Trophoblast cell (in vitro differentiated cells and primary cell): ENCODE results near the gene CACNA2D4.

ENCODE experiments used
- DNase-seq, 2 donors: peaks; one replicate each; pipeline ENCODE4 v3.0.0-alpha.2; 2016
- H2AFZ ChIP-seq: 2 replicates; pipeline ENCODE4 v1.6.1; 2013; ENCODE audit warnings: low read length, moderate library complexity, mild to moderate bottlenecking; ENCODE audit not compliant: insufficient read depth, poor library complexity
- H2AK5ac ChIP-seq: 2 replicates; pipeline ENCODE4 v1.6.1; 2013; ENCODE audit warnings: mild to moderate bottlenecking, low read length
- H2BK120ac ChIP-seq: 2 replicates; pipeline ENCODE4 v1.6.1; 2013; ENCODE audit warnings: low read length, mild to moderate bottlenecking, moderate library complexity; ENCODE audit not compliant: insufficient read depth, poor library complexity
- H2BK12ac ChIP-seq: 2 replicates; pipeline ENCODE4 v1.6.1; 2013; ENCODE audit warnings: mild to moderate bottlenecking, low read length, moderate library complexity
- H2BK5ac ChIP-seq: 2 replicates; pipeline ENCODE4 v1.6.1; 2013; ENCODE audit warnings: low read length, low read depth, moderate library complexity, mild to moderate bottlenecking; ENCODE audit not compliant: poor library complexity
- H3K14ac ChIP-seq: 2 replicates; pipeline ENCODE4 v1.6.1; 2013; ENCODE audit warnings: mild to moderate bottlenecking, low read length
- H3K18ac ChIP-seq: 2 replicates; pipeline ENCODE4 v1.6.1; 2013; ENCODE audit warnings: mild to moderate bottlenecking, low read length
- H3K23ac ChIP-seq: 2 replicates; pipeline ENCODE4 v1.6.1; 2013; ENCODE audit warnings: low read length
- H3K27ac ChIP-seq: 2 replicates; pipeline ENCODE4 v1.5.1; 2013; ENCODE audit warnings: low read depth, mild to moderate bottlenecking, inconsistent platforms, low read length, moderate library complexity
- H3K27me3 ChIP-seq: 2 replicates; pipeline ENCODE4 v1.6.1; 2013; ENCODE audit warnings: inconsistent platforms, mild to moderate bottlenecking, low read length, moderate library complexity; ENCODE audit not compliant: insufficient read depth
- H3K36me3 ChIP-seq, 2 experiments: 1 replicate in 1 of 2; 2 replicates in 1 of 2; pipeline ENCODE4 v1.6.1; 2013; ENCODE audit warnings: low read length in 2 of 2, mild to moderate bottlenecking in 2 of 2, moderate library complexity in 1 of 2; ENCODE audit not compliant: insufficient read depth in 2 of 2, control insufficient read depth in 1 of 2
- H3K4ac ChIP-seq: 2 replicates; pipeline ENCODE4 v1.6.1; 2013; ENCODE audit warnings: low read depth, mild to moderate bottlenecking, low read length, moderate library complexity
- H3K4me1 ChIP-seq, 2 experiments: 1 replicate in 1 of 2; 2 replicates in 1 of 2; pipeline ENCODE4 v1.6.1; 2013; ENCODE audit warnings: low read length in 2 of 2, mild to moderate bottlenecking in 2 of 2, moderate library complexity in 1 of 2; ENCODE audit not compliant: insufficient read depth in 2 of 2, control insufficient read depth in 1 of 2
- H3K4me2 ChIP-seq: 2 replicates; pipeline ENCODE4 v1.6.1; 2013; ENCODE audit warnings: inconsistent platforms, mild to moderate bottlenecking, low read length, moderate library complexity
- H3K4me3 ChIP-seq: 2 replicates; pipeline ENCODE4 v1.5.1; 2013; ENCODE audit warnings: mild to moderate bottlenecking, low read depth, low read length, inconsistent platforms
- H3K79me1 ChIP-seq: one replicate; pipeline ENCODE4 v1.6.1; 2013; ENCODE audit warnings: low read length
- H3K79me2 ChIP-seq: 2 replicates; pipeline ENCODE4 v1.6.1; 2013; ENCODE audit warnings: low read length, mild to moderate bottlenecking; ENCODE audit not compliant: control insufficient read depth, insufficient read depth, poor library complexity
- H3K9ac ChIP-seq: 2 replicates; pipeline ENCODE4 v1.6.1; 2013; ENCODE audit warnings: mild to moderate bottlenecking, low read length
- H3K9me3 ChIP-seq: 2 replicates; pipeline ENCODE4 v1.6.1; 2013; ENCODE audit warnings: low read depth, mild to moderate bottlenecking, control low read depth, inconsistent platforms, low read length; ENCODE audit not compliant: insufficient read depth
- H4K12ac ChIP-seq: 2 replicates; pipeline ENCODE4 v1.6.1; 2013; ENCODE audit warnings: low read depth, mild to moderate bottlenecking, low read length, moderate library complexity
- H4K8ac ChIP-seq: 2 replicates; pipeline ENCODE4 v1.6.1; 2013; ENCODE audit warnings: low read depth, mild to moderate bottlenecking, low read length, moderate library complexity
- H4K91ac ChIP-seq: one replicate; pipeline ENCODE4 v1.6.1; 2013; ENCODE audit warnings: low read depth, mild to moderate bottlenecking, low read length, moderate library complexity
- WGBS: extraction: QIAGEN DNeasy Blood & Tissue Kit; methylation state at CpG from one replicate; pipeline ENCODE4 v1.1.7; 2013; ENCODE audit warnings: missing lambda C conversion rate; ENCODE audit not compliant: insufficient read length, insufficient coverage; ENCODE audit errors: extremely low coverage; 5-methylcytosine and 5-hydroxymethylcytosine counted together

CACNA2D4 gene

GRCh38 chr12:1962051-1963020, 43.9 kb upstream of the CACNA2D4 start:
- Histone ChIP-seq H2BK12ac (no peak overlapping the region), H3K9ac (no peak overlapping the region), H3K4me1 (no peaks in the 10 kb centered on the region), H3K9me3 (no peaks in the 10 kb centered on the region), H2AK5ac (no peak overlapping the region), H3K23ac (no peak overlapping the region), H3K4me2 (no peak overlapping the region), H2BK5ac (no peak overlapping the region), H3K27me3 (no peaks in the 10 kb centered on the region), H2BK120ac (no peak overlapping the region), H3K14ac (no peak overlapping the region), H4K91ac (no peak overlapping the region), H3K79me2 (no peaks in the 10 kb centered on the region), H3K4me3 (no peak overlapping the region), H3K79me1 (no peaks in the 10 kb centered on the region), H3K4ac (no peak overlapping the region), H3K36me3 (no peaks in the 10 kb centered on the region), H2AFZ (no peak overlapping the region), H4K8ac (no peak overlapping the region), H3K18ac (no peak overlapping the region), H3K27ac (no peak overlapping the region), H4K12ac (no peak overlapping the region)
- no CpG with 5 or more reads among the region's 5 CpGs for WGBS
- no peak for DNase-seq

- Histone ChIP-seq H3K79me1 (no peaks in the 10 kb centered on the region), H4K91ac (no peak overlapping the region), H2BK5ac (no peak overlapping the region), H2BK12ac (no peak overlapping the region), H3K27me3 (no peaks in the 10 kb centered on the region), H3K9me3 (no peaks in the 10 kb centered on the region), H3K36me3 (peaks cover 12 to 14% of the 10 kb centered on the region in 2 experiments), H3K4me1 (no peaks in the 10 kb centered on the region), H3K4ac (no peak overlapping the region), H3K4me3 (no peak overlapping the region), H2BK120ac (no peak overlapping the region), H3K4me2 (no peak overlapping the region), H4K12ac (no peak overlapping the region), H2AK5ac (no peak overlapping the region), H3K79me2 (peaks cover 2% of the 10 kb centered on the region), H3K18ac (no peak overlapping the region), H4K8ac (no peak overlapping the region), H2AFZ (no peak overlapping the region), H3K9ac (no peak overlapping the region), H3K27ac (no peak overlapping the region), H3K23ac (no peak overlapping the region), H3K14ac (no peak overlapping the region)
- no peak for DNase-seq
- no CpG with 5 or more reads among the region's 3 CpGs for WGBS
Measured at GRCh38 chr12:1956716-1957115, 38.3 kb upstream of the CACNA2D4 start.

DNA sequence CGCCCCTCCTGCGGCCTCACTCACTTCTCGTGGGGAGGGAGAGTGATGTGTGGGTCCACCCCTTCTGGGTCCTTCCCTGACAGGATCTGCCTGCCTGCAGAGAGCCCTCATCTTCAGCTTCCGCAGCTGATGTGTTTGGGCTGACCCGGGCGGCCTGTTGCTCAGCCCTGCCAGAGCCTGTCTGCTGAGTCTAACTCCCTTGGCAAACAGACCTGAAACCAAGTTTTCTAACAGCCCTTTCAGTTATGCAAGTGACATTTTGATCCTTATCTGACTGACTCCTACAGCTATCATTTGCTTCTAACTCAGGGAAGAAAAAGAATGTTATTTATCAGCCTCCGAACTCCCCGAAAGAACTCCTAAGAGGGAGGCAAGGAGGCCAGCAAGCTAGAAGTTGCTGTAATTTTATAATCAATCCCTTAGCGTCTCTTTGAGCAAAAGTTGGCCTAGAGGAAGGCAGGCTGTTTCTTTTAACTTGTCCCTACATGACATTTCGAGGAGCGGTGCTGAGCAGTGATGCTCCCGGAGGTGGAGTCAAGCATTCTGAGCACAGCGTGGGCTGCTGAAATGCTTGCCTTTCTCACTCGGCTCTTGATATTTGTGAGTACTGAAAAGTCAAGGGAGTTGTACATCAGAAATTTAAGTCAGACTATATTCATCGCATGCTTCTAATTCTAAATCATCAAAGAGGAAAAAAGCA, 31.5 kb upstream of the CACNA2D4 start:
- no peak overlapping the region for H3K9ac ChIP-seq
- no peak overlapping the region for H2AK5ac ChIP-seq
- no peak overlapping the region for H2BK5ac ChIP-seq
- peak; percentile 41 to 79 for DNase-seq
- no peak overlapping the region for H4K12ac ChIP-seq
- H3K4me2 ChIP-seq, result no peak overlapping the region
- H2AFZ ChIP-seq, result no peak overlapping the region
- WGBS, result no CpG with 5 or more reads among the region's 15 CpGs
- no peaks in the 10 kb centered on the region for H3K27me3 ChIP-seq
- no peaks in the 10 kb centered on the region for H3K9me3 ChIP-seq
- peak overlapping the region; percentile 16 for H3K27ac ChIP-seq
- no peak overlapping the region for H2BK120ac ChIP-seq
- peaks cover 2% of the 10 kb centered on the region for H3K79me2 ChIP-seq
- peaks cover 21 to 27% of the 10 kb centered on the region in 2 experiments for H3K36me3 ChIP-seq
- H3K23ac ChIP-seq, result no peak overlapping the region
- peaks cover 2 to 5% of the 10 kb centered on the region in 2 experiments for H3K4me1 ChIP-seq
- H3K79me1 ChIP-seq, result no peaks in the 10 kb centered on the region
- no peak overlapping the region for H4K91ac ChIP-seq
- H2BK12ac ChIP-seq, result no peak overlapping the region
- no peak overlapping the region for H3K4ac ChIP-seq
- H3K18ac ChIP-seq, result no peak overlapping the region
- H3K14ac ChIP-seq, result no peak overlapping the region
- H3K4me3 ChIP-seq, result no peak overlapping the region
- H4K8ac ChIP-seq, result no peak overlapping the region

- H3K79me2 ChIP-seq, result no peaks in the 10 kb centered on the region
- H3K9ac ChIP-seq, result no peak overlapping the region
- H3K4me1 ChIP-seq, result peaks cover 2 to 5% of the 10 kb centered on the region in 2 experiments
- no peak overlapping the region for H3K4me2 ChIP-seq
- no peak overlapping the region for H2BK120ac ChIP-seq
- H3K14ac ChIP-seq, result no peak overlapping the region
- DNase-seq, result no peak
- H3K79me1 ChIP-seq, result no peaks in the 10 kb centered on the region
- no peak overlapping the region for H3K4ac ChIP-seq
- peaks cover 18 to 22% of the 10 kb centered on the region in 2 experiments for H3K36me3 ChIP-seq
- H3K27me3 ChIP-seq, result no peaks in the 10 kb centered on the region
- H3K4me3 ChIP-seq, result no peak overlapping the region
- no CpG with 5 or more reads among the region's 11 CpGs for WGBS
- H4K91ac ChIP-seq, result no peak overlapping the region
- H4K12ac ChIP-seq, result no peak overlapping the region
- H2AK5ac ChIP-seq, result peak overlapping the region; percentile 10
- no peak overlapping the region for H3K18ac ChIP-seq
- H4K8ac ChIP-seq, result no peak overlapping the region
- H2BK12ac ChIP-seq, result no peak overlapping the region
- no peak overlapping the region for H3K27ac ChIP-seq
- no peak overlapping the region for H3K23ac ChIP-seq
- no peak overlapping the region for H2AFZ ChIP-seq
- H2BK5ac ChIP-seq, result no peak overlapping the region
- H3K9me3 ChIP-seq, result no peaks in the 10 kb centered on the region
Measured at GRCh38 chr12:1948883-1949282, 30.4 kb upstream of the CACNA2D4 start.
